Prostate gland (tissue), 2 donors: Measurements from ENCODE around the gene UBXN2A. TPM values are rescaled to one million over a fixed set of nuclear protein-coding genes. Genes with fewer than 3 reads are reported as not detected.

Experiments
- DNase-seq: peaks from one replicate; pipeline ENCODE4 v3.0.0-alpha.2; 2019; ENCODE audit warnings: low spot score
- H3K27ac ChIP-seq, 2 donors: fragments of 200-600 bp; sonication (generic); 2 replicates each; pipeline ENCODE4 v1.5.1; 2017 to 2019
- H3K27me3 ChIP-seq: fragments of 200-600 bp; sonication (generic); replicated peaks from 2 replicates; pipeline ENCODE4 v1.5.1; 2019; ENCODE audit not compliant: insufficient read depth
- H3K36me3 ChIP-seq, 2 donors: fragments of 200-600 bp; sonication (generic); 1 replicate in 1 of 2; 2 replicates in 1 of 2; pipeline versions ENCODE4 v1.5.1 to v1.8.1; 2017 to 2019
- H3K4me1 ChIP-seq: fragments of 200-600 bp; sonication (generic); replicated peaks from 2 replicates; pipeline ENCODE4 v1.5.1; 2019
- H3K4me3 ChIP-seq, 2 donors: fragments of 200-600 bp; sonication (generic); 2 replicates each; pipeline ENCODE4 v1.5.1; 2017 to 2019
- H3K9me3 ChIP-seq: fragments of 200-600 bp; sonication (generic); 2 replicates; pipeline ENCODE4 v1.5.1; 2017
- POLR2A ChIP-seq: fragments of 450-650 bp; IDR thresholded peaks from one replicate; pipeline ENCODE4 v1.6.1; 2016; ENCODE audit warnings: antibody characterized with exemption, mild to moderate bottlenecking
- POLR2AphosphoS5 ChIP-seq: sonication (generic); formaldehyde crosslinking; IDR thresholded peaks from one replicate; pipeline ENCODE4 v1.6.1; 2017; ENCODE audit warnings: antibody characterized with exemption
- WGBS: methylation state at CpG from one replicate; pipeline ENCODE4 v1.1.5; 2018; 5-methylcytosine and 5-hydroxymethylcytosine counted together
- intact Hi-C: fragments of 100-400 bp; cut with DNase I; formaldehyde crosslinking; loops from one replicate; pipeline ENCODE4 v1.14.2; 2022
- total RNA-seq, 2 donors: library from RNA; depleted of rRNA; stranded (reverse); fragments of >200 nt; gene quantifications; one replicate each; pipeline ENCODE4 v1.1.0, GENCODE V29; 2016
- TF ChIP-seq, protein P1 (sequence below), 4 experiments: fragments of 200-600 bp in 2 of 4; fragments of 450-650 bp in 2 of 4; sonication (generic) in 2 of 4; IDR thresholded peaks; 1 replicate in 3 of 4; 2 replicates in 1 of 4; pipeline ENCODE4 v1.5.1; 2016 to 2019; ENCODE audit warnings: antibody characterized with exemption in 4 of 4, mild to moderate bottlenecking in 2 of 4, moderate library complexity in 2 of 4

Gene UBXN2A
- total RNA-seq, 2 donors from 2014 or later = 9.7 to 19.2 TPM

DNA sequence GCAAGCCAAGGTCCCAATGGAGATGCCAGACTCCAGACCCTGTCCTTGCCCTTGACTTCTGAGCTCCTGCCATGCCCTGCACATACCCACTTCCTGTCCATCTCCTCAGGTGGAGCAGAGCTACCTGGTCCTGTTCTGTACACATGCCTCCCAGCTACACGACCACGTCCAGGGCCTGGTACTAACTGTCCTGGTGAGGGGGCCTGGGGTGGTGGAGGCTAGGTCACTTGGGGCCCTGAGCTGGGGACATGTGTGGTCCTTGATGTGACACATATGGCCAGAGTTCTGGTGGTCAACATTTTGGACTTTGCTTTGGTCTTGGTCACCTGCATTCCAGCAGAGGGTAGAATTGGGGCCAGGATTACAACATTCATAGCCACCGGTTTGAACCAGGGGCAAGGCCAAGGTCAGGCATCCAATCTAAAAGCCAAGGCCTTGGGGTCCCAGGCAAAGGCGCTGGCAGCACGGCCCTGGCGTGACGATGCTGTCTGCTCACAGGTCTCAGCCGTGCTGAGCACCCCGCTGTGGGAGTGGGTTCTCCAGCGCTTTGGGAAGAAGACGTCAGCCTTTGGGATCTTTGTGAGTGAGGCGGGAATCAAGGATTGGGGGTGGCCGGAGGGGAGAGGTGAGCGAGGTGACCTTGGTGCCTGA, 82.2 kb downstream of the UBXN2A start:
- 95% methylated on average over 14 of the region's 14 CpGs for WGBS
- TF ChIP-seq POLR2A (no peak), POLR2AphosphoS5 (no peak)
- TF ChIP-seq, protein P1, sequence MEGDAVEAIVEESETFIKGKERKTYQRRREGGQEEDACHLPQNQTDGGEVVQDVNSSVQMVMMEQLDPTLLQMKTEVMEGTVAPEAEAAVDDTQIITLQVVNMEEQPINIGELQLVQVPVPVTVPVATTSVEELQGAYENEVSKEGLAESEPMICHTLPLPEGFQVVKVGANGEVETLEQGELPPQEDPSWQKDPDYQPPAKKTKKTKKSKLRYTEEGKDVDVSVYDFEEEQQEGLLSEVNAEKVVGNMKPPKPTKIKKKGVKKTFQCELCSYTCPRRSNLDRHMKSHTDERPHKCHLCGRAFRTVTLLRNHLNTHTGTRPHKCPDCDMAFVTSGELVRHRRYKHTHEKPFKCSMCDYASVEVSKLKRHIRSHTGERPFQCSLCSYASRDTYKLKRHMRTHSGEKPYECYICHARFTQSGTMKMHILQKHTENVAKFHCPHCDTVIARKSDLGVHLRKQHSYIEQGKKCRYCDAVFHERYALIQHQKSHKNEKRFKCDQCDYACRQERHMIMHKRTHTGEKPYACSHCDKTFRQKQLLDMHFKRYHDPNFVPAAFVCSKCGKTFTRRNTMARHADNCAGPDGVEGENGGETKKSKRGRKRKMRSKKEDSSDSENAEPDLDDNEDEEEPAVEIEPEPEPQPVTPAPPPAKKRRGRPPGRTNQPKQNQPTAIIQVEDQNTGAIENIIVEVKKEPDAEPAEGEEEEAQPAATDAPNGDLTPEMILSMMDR (IDR thresholded peaks at IDR 0.05) = no peak
- no peaks in the 10 kb centered on the region for H3K36me3 ChIP-seq

DNA sequence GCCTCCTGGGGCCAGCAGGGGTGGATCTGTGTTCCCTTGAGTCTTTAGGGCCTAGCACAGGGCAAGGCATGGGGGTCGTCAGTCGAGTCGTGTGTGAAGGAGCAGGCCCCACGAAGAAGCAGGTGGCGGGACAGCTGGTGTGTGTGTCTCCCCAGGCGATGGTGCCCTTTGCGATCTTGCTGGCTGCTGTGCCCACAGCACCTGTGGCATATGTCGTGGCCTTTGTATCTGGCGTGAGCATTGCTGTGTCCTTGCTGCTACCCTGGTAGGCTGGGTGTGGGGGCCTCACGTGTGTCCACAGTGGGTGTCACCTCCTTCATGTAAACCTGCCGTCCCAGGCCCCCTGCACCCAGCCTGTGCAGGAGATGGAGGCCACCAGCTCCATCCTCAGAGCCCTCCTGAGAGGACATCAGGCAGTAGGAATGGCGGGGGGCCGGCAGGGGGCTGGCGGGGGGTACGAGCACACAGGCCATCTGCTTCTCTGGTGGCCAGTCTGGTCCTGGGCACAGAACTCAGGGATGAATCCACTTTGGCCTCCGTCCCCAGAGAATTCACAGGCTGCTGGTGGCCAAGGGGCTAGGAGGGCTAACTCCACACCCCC, 82.8 kb downstream of the UBXN2A start:
- Histone ChIP-seq H3K4me3 (no peak overlapping the region), H3K27ac (no peak overlapping the region), H3K4me1 (no peaks in the 10 kb centered on the region), H3K9me3 (no peaks in the 10 kb centered on the region), H3K27me3 (no peaks in the 10 kb centered on the region), H3K36me3 (no peaks in the 10 kb centered on the region)
- 85% methylated on average over 14 of the region's 16 CpGs for WGBS
- intact Hi-C loops = no loop called here
- DNase-seq = no peak
- TF ChIP-seq POLR2A (no peak), POLR2AphosphoS5 (no peak)
- TF ChIP-seq, protein P1 (IDR thresholded peaks at IDR 0.05) = no peak

More for the DNA sequence above, 82.2 kb downstream of the UBXN2A start:
- Histone ChIP-seq H3K27ac (no peak overlapping the region), H3K4me1 (no peaks in the 10 kb centered on the region), H3K27me3 (no peaks in the 10 kb centered on the region), H3K9me3 (no peaks in the 10 kb centered on the region), H3K4me3 (no peak overlapping the region)
- DNase-seq = no peak
- intact Hi-C loops = no loop called here

DNA sequence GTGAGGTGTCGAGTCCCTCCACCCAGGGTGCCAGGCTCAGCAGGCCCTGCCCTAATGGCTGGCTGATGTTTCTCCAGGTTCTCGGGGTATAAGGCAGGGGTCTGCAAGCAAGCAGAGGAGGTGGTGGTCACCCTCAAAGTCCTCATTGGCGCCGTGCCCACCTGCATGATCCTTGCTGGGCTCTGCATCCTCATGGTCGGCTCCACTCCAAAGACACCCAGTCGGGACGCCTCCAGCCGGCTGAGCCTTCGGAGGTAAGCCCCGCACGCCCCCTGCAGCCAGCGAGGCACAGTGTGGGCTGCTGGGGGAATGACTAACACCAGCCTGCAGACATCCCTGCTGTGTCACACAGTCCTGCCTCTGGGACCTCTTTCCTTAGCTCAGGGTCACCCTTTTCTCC, 83.8 kb downstream of the UBXN2A start:
- no peak for TF ChIP-seq POLR2A
- TF ChIP-seq, protein P1 (IDR thresholded peaks at IDR 0.05) = peak in 1 of 4 experiments; percentile 6
- DNase-seq = no peak

DNA sequence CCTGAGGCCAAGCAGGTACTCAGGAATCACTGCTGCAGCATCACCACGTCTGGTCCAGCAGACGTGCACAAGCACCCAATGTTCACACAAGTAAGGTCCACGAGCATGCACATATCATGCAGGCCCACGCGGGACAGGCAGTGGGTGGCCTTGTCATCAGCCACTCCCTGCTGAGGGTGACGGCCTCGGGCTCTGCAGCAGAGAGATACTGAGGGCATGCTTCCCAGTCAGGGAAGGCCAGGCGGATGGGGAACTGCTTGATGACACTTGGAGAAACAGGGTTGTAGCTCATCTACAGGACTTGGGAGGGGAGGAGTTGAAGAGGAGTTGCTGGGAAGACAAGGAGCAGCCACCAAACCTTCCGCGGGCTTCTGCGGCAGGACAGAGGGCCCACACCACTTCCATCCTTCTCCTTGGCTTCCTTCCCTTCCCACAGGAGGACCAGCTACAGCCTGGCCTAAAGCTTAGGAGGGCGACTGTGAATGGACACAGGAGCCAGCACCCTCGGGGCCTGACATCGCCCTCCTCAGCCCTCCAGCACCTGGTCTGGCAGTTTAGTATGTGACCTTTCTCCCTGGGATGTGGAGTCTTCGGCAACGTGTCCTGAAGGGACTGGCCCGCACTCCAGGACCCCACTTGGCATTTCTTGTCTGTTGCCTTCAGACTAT, 84.9 kb downstream of the UBXN2A start:
- no peak for DNase-seq

More for the DNA sequence above, 83.8 kb downstream of the UBXN2A start:
- H3K4me1 ChIP-seq = no peaks in the 10 kb centered on the region
- no peaks in the 10 kb centered on the region for H3K36me3 ChIP-seq
- 57% methylated on average over 12 of the region's 12 CpGs for WGBS
- no peak overlapping the region for H3K4me3 ChIP-seq
- H3K9me3 ChIP-seq = no peaks in the 10 kb centered on the region
- no peaks in the 10 kb centered on the region for H3K27me3 ChIP-seq
- intact Hi-C loops = no loop called here
- H3K27ac ChIP-seq = no peak overlapping the region

More for the DNA sequence above, 84.9 kb downstream of the UBXN2A start:
- no peak for TF ChIP-seq POLR2AphosphoS5
- TF ChIP-seq, protein P1 (IDR thresholded peaks at IDR 0.05) = no peak
- no peak for TF ChIP-seq POLR2A
- no peak overlapping the region for H3K4me3 ChIP-seq
- no peaks in the 10 kb centered on the region for H3K27me3 ChIP-seq
- 91% methylated on average over 17 of the region's 17 CpGs for WGBS
- H3K36me3 ChIP-seq = no peaks in the 10 kb centered on the region
- no peaks in the 10 kb centered on the region for H3K4me1 ChIP-seq
- no peak overlapping the region for H3K27ac ChIP-seq
- intact Hi-C loops = no loop called here
- H3K9me3 ChIP-seq = no peaks in the 10 kb centered on the region
